ENCODE data around the gene HSPA4L.

HSPA4L gene

DNA sequence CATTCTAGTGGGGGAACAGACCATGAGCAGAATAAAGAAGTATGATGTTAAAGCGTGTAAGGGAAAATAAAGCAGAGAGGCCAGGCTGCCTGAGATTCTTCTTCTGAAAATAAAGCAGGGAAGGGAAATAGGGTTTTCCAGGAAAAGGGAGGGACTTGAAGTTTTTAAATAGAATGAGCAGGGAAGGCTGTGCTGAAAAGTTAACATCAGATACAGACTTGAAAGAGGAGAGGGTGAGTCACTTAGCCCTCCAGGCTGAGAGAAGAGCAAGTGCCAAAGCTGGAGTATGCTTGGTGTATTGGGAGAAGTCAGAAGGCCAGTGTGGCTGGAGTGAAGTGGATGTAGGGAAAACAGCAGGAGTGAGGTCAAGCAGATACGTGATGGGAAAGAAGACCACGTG, 88.6 kb downstream of the HSPA4L start:
- no peak for DNase-seq

GRCh38 chr4:127875791-127876190, 93.7 kb downstream of the HSPA4L start:
- no peak for DNase-seq

GRCh38 chr4:127880763-127881562, 98.8 kb downstream of the HSPA4L start, which contains the start of gene PLK4:
Gene PLK4 (plus strand): TSS chr4:127880893. CDS start chr4:127881135, 242 bp downstream.
- peak; percentile 89 to 91 for DNase-seq

- no peak for DNase-seq
These were observed 99.4 kb downstream of the HSPA4L start for GRCh38 chr4:127881563-127881864.

- no peak for DNase-seq
These were observed 106.4 kb downstream of the HSPA4L start for GRCh38 chr4:127888559-127888958.

DNA sequence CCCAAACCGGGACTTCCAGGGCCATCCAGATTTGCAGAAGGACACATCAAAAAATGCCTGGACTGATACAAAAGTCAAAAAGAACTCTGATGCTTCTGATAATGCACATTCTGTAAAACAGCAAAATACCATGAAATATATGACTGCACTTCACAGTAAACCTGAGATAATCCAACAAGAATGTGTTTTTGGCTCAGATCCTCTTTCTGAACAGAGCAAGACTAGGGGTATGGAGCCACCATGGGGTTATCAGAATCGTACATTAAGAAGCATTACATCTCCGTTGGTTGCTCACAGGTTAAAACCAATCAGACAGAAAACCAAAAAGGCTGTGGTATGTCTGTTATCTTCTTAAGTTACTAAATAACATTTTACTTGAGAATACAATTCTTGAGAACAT, 107.8 kb downstream of the HSPA4L start:
- DNase-seq = no peak
